Measurements from ENCODE around the gene TEX19.

TEX19 gene

DNA sequence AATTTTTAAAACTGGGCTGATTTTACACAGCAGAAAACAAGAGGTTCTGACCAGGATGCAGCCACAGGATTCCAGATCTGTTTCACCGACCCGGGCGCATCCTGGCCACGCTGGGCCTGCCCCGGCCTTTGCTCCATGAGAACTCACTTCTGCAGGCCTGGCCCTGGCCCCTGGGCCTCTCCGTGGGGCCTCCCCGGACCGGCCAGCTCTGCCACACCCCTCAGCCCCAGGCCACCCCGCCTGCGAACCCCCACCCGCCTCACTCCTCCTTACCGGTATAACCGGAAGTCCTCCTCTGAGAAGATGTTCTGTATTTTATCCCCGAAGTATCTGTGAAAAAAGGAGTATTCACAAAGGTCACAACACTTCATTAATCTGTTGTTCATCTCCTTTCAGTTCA is 46.0 kb downstream of the TEX19 start:
- H3K23ac ChIP-seq (ENCODE audit: low read length in 2 of 2) = no peak overlapping the region
- WGBS = 93% methylated on average over 14 of the region's 14 CpGs

DNA sequence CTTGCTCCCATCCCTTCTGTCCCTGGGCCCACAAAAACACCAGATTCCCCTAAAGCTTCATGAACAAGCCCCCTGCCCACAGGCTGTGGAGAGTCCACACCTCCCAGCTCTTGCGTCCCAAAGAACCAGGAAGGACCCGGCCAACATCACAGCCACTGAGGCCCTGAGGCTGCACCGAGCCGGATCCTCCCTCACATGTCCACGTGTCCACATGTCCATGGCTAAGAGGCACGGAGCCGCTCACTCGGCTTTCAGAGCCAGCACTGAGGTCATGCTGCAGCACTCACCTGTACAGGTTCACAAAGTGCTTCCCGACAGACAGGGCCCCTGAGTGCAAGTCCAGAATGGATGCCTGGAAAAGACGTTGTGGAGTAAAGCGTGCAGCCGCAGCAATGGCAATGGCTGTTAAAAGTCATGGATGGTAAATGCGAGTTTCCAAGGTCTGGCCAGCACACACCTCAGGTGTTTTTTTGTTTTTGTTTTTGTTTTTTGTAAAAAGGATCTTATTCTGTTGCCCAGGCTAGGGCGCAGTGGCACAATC is 47.2 kb downstream of the TEX19 start:
- no peak overlapping the region for H3K18ac ChIP-seq (ENCODE audit: low read depth in 1 of 2, low read length in 2 of 2)

More for the DNA sequence above, 46.0 kb downstream of the TEX19 start:
- Histone ChIP-seq H3K4me2 (ENCODE audit: low read length, poor library complexity, severe bottlenecking) (no peak overlapping the region), H2BK120ac (ENCODE audit: low read depth, low read length) (no peak overlapping the region), H2AK5ac (ENCODE audit: low read length, severe bottlenecking) (no peak overlapping the region), H2BK5ac (ENCODE audit: low read depth, low read length, poor library complexity, severe bottlenecking) (no peak overlapping the region), H2AFZ (ENCODE audit: low read depth, low read length) (no peak overlapping the region), H2BK15ac (ENCODE audit: low read depth, poor library complexity, severe bottlenecking) (no peak overlapping the region), H3K4me3 (ENCODE audit: insufficient read depth in 1 of 2, low read depth in 1 of 2, low read length in 2 of 2) (no peak overlapping the region), H3K18ac (ENCODE audit: low read depth in 1 of 2, low read length in 2 of 2) (no peak overlapping the region), H3K27ac (ENCODE audit: low read length, poor library complexity, severe bottlenecking) (no peak overlapping the region), H2BK12ac (ENCODE audit: low read length in 2 of 2) (no peak overlapping the region), H3K9me3 (ENCODE audit: control insufficient read depth, low read length) (no peaks in the 10 kb centered on the region), H4K91ac (ENCODE audit: low read length) (no peak overlapping the region), H3K36me3 (ENCODE audit: control insufficient read depth in 1 of 2, insufficient read depth in 2 of 2, low read depth in 1 of 2, low read length in 2 of 2) (peaks cover 29 to 30% of the 10 kb centered on the region in 2 experiments), H3K27me3 (ENCODE audit: control insufficient read depth in 1 of 2, insufficient read depth in 1 of 2, low read length in 2 of 2) (no peaks in the 10 kb centered on the region), H3K4ac (ENCODE audit: low read depth in 1 of 2, low read length in 2 of 2) (no peak overlapping the region), H3K79me1 (replicated peaks; ENCODE audit: low read length, poor library complexity, severe bottlenecking) (peaks cover 8% of the 10 kb centered on the region), H4K8ac (ENCODE audit: low read length) (no peak overlapping the region), H3K4me1 (ENCODE audit: control insufficient read depth, insufficient read depth, low read depth, low read length) (peaks cover 54% of the 10 kb centered on the region), H3K9ac (ENCODE audit: low read length) (no peak overlapping the region), H3K14ac (ENCODE audit: low read length in 2 of 2) (no peak overlapping the region)
- DNase-seq = no peak

DNA sequence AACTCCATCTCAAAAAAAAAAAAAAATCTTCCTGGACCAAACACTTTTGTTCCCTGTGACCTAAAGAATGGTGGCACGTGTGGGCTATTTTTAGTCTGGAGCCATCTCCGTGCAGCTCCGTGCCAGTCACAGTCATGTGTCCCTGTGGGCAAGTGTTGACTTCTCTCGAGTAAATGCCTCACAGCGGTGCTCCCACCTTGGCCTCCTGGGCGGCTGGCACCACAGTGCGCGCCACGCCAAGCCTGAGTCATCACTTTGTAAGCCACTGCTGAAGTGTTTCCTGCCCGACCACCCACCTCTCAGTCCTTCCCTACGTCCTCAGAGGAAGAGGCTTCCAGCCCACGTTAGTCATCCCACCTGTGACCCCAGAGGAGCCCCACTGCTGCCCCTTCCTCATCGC is 48.2 kb downstream of the TEX19 start:
- peak; percentile 3 for DNase-seq
- H2BK12ac ChIP-seq (ENCODE audit: low read length in 2 of 2) = no peak overlapping the region
- WGBS = 52% methylated on average over 13 of the region's 13 CpGs

More for the DNA sequence above, 47.2 kb downstream of the TEX19 start:
- Histone ChIP-seq H4K8ac (ENCODE audit: low read length) (no peak overlapping the region), H3K27ac (ENCODE audit: low read length, poor library complexity, severe bottlenecking) (no peak overlapping the region), H2BK15ac (ENCODE audit: low read depth, poor library complexity, severe bottlenecking) (no peak overlapping the region), H3K14ac (ENCODE audit: low read length in 2 of 2) (no peak overlapping the region), H3K4me3 (ENCODE audit: insufficient read depth in 1 of 2, low read depth in 1 of 2, low read length in 2 of 2) (no peak overlapping the region), H2BK5ac (ENCODE audit: low read depth, low read length, poor library complexity, severe bottlenecking) (no peak overlapping the region), H3K23ac (ENCODE audit: low read length in 2 of 2) (no peak overlapping the region), H3K9ac (ENCODE audit: low read length) (no peak overlapping the region), H4K91ac (ENCODE audit: low read length) (no peak overlapping the region), H3K27me3 (ENCODE audit: control insufficient read depth in 1 of 2, insufficient read depth in 1 of 2, low read length in 2 of 2) (no peaks in the 10 kb centered on the region), H3K4me2 (ENCODE audit: low read length, poor library complexity, severe bottlenecking) (no peak overlapping the region), H3K36me3 (ENCODE audit: control insufficient read depth in 1 of 2, insufficient read depth in 2 of 2, low read depth in 1 of 2, low read length in 2 of 2) (peaks cover 28 to 29% of the 10 kb centered on the region in 2 experiments), H3K4ac (ENCODE audit: low read depth in 1 of 2, low read length in 2 of 2) (no peak overlapping the region), H2BK12ac (ENCODE audit: low read length in 2 of 2) (no peak overlapping the region), H2AFZ (ENCODE audit: low read depth, low read length) (no peak overlapping the region), H3K9me3 (ENCODE audit: control insufficient read depth, low read length) (no peaks in the 10 kb centered on the region), H3K4me1 (ENCODE audit: control insufficient read depth, insufficient read depth, low read depth, low read length) (peaks cover 50% of the 10 kb centered on the region), H2AK5ac (ENCODE audit: low read length, severe bottlenecking) (peak overlapping the region; percentile 2), H2BK120ac (ENCODE audit: low read depth, low read length) (no peak overlapping the region), H3K79me1 (replicated peaks; ENCODE audit: low read length, poor library complexity, severe bottlenecking) (peaks cover 8% of the 10 kb centered on the region)
- WGBS = 97% methylated on average over 14 of the region's 14 CpGs
- DNase-seq = no peak

DNA sequence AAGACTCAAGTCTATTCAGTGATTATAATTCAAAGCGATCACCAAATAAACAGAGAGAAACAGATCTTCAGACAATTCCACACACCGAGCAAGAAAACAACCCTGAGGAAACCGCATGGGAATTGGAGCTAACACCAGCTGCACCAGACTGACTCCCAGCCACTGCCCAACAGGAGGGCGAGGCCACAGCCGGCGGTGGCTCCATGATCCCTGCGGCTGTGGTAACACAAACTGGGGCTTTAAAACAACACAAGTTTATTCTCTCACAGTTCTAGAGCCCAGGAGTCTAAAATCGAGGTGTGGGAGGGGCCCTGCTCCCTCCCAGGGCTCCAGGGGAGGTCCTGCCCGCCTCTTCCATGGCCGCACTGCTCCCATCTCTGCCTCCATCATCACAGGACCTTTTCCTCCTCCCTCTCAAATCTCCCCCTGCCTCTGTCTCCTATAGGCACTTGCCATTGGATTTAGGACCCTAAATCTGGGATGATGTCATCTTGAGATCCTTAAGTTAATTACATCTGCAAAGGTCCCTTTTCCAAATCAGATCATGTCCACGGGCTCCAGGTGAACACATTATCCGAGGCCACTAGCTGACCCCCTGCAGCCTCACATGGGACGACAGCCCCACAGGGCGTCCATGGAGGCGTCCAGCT is 49.4 kb downstream of the TEX19 start:
- Histone ChIP-seq H3K23ac (ENCODE audit: low read length in 2 of 2) (no peak overlapping the region), H3K4me2 (ENCODE audit: low read length, poor library complexity, severe bottlenecking) (no peak overlapping the region), H3K36me3 (ENCODE audit: control insufficient read depth in 1 of 2, insufficient read depth in 2 of 2, low read depth in 1 of 2, low read length in 2 of 2) (peaks cover 22 to 38% of the 10 kb centered on the region in 2 experiments), H3K4me3 (ENCODE audit: insufficient read depth in 1 of 2, low read depth in 1 of 2, low read length in 2 of 2) (no peak overlapping the region), H4K91ac (ENCODE audit: low read length) (no peak overlapping the region), H3K9me3 (ENCODE audit: control insufficient read depth, low read length) (no peaks in the 10 kb centered on the region), H3K9ac (ENCODE audit: low read length) (no peak overlapping the region), H4K8ac (ENCODE audit: low read length) (no peak overlapping the region), H2BK12ac (ENCODE audit: low read length in 2 of 2) (no peak overlapping the region), H2BK15ac (ENCODE audit: low read depth, poor library complexity, severe bottlenecking) (no peak overlapping the region), H2AFZ (ENCODE audit: low read depth, low read length) (no peak overlapping the region), H3K27me3 (ENCODE audit: control insufficient read depth in 1 of 2, insufficient read depth in 1 of 2, low read length in 2 of 2) (no peaks in the 10 kb centered on the region), H3K14ac (ENCODE audit: low read length in 2 of 2) (no peak overlapping the region), H3K18ac (ENCODE audit: low read depth in 1 of 2, low read length in 2 of 2) (no peak overlapping the region), H3K4ac (ENCODE audit: low read depth in 1 of 2, low read length in 2 of 2) (no peak overlapping the region), H2BK120ac (ENCODE audit: low read depth, low read length) (no peak overlapping the region), H2AK5ac (ENCODE audit: low read length, severe bottlenecking) (no peak overlapping the region), H3K4me1 (ENCODE audit: control insufficient read depth, insufficient read depth, low read depth, low read length) (peaks cover 51% of the 10 kb centered on the region), H2BK5ac (ENCODE audit: low read depth, low read length, poor library complexity, severe bottlenecking) (no peak overlapping the region), H3K27ac (ENCODE audit: low read length, poor library complexity, severe bottlenecking) (peak overlapping the region; percentile 35), H3K79me1 (replicated peaks; ENCODE audit: low read length, poor library complexity, severe bottlenecking) (peaks cover 17% of the 10 kb centered on the region)
- WGBS = 91% methylated on average over 15 of the region's 15 CpGs
- DNase-seq = no peak

More for the DNA sequence above, 48.2 kb downstream of the TEX19 start:
- H3K4me3 ChIP-seq (ENCODE audit: insufficient read depth in 1 of 2, low read depth in 1 of 2, low read length in 2 of 2) = no peak overlapping the region
- H2AFZ ChIP-seq (ENCODE audit: low read depth, low read length) = no peak overlapping the region
- no peak overlapping the region for H3K18ac ChIP-seq (ENCODE audit: low read depth in 1 of 2, low read length in 2 of 2)
- H2BK120ac ChIP-seq (ENCODE audit: low read depth, low read length) = no peak overlapping the region
- peak overlapping the region; percentile 30 for H3K27ac ChIP-seq (ENCODE audit: low read length, poor library complexity, severe bottlenecking)
- no peak overlapping the region for H3K23ac ChIP-seq (ENCODE audit: low read length in 2 of 2)
- no peak overlapping the region for H2BK5ac ChIP-seq (ENCODE audit: low read depth, low read length, poor library complexity, severe bottlenecking)
- peaks cover 17% of the 10 kb centered on the region for H3K79me1 ChIP-seq (replicated peaks; ENCODE audit: low read length, poor library complexity, severe bottlenecking)
- H2AK5ac ChIP-seq (ENCODE audit: low read length, severe bottlenecking) = no peak overlapping the region
- H3K27me3 ChIP-seq (ENCODE audit: control insufficient read depth in 1 of 2, insufficient read depth in 1 of 2, low read length in 2 of 2) = no peaks in the 10 kb centered on the region
- no peak overlapping the region for H4K91ac ChIP-seq (ENCODE audit: low read length)
- no peak overlapping the region for H3K14ac ChIP-seq (ENCODE audit: low read length in 2 of 2)
- no peak overlapping the region for H2BK15ac ChIP-seq (ENCODE audit: low read depth, poor library complexity, severe bottlenecking)
- H3K4ac ChIP-seq (ENCODE audit: low read depth in 1 of 2, low read length in 2 of 2) = no peak overlapping the region
- peaks cover 49% of the 10 kb centered on the region for H3K4me1 ChIP-seq (ENCODE audit: control insufficient read depth, insufficient read depth, low read depth, low read length)
- H4K8ac ChIP-seq (ENCODE audit: low read length) = no peak overlapping the region
- H3K9me3 ChIP-seq (ENCODE audit: control insufficient read depth, low read length) = no peaks in the 10 kb centered on the region
- H3K36me3 ChIP-seq (ENCODE audit: control insufficient read depth in 1 of 2, insufficient read depth in 2 of 2, low read depth in 1 of 2, low read length in 2 of 2) = peaks cover 26 to 31% of the 10 kb centered on the region in 2 experiments
- H3K9ac ChIP-seq (ENCODE audit: low read length) = no peak overlapping the region
- no peak overlapping the region for H3K4me2 ChIP-seq (ENCODE audit: low read length, poor library complexity, severe bottlenecking)
